OCI-LY7 (cell line): ENCODE measurements around the gene PLCXD3.

Source experiments
- EZH2phosphoT487 ChIP-seq: fragments of 200-600 bp; sonication (generic); IDR thresholded peaks from 2 replicates; pipeline ENCODE4 v1.6.1; 2018; ENCODE audit warnings: low read depth, borderline replicate concordance, mild to moderate bottlenecking, mixed run types, antibody characterized with exemption, low read length, moderate library complexity, mixed read lengths
- TF ChIP-seq, protein P1 (sequence below): fragments of 200-600 bp; sonication (generic); conservative IDR thresholded peaks from 2 replicates; pipeline ENCODE4 v1.5.1; 2014; ENCODE audit warnings: mild to moderate bottlenecking, antibody characterized with exemption, low read length, moderate library complexity, mixed read lengths

DNA sequence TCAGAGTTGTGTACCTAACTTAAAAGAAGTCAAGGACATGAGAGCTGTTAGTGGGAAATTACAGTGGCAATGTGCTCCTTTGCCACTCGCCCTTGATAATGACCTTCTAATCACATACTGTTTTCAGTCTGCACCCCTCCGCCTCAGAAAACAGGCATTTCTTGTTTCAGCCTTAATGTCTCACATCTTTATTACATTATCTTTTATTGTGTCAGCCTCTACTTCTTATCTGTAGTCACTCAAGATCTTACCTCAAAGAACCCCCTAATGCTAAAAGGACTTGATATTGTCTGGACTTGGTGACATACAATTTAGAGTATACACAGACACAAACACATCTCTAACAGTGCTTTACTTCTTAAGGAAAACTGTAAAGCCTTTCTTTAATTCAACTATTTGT lies 97.9 kb downstream of the PLCXD3 start:
- TF ChIP-seq, protein P1, sequence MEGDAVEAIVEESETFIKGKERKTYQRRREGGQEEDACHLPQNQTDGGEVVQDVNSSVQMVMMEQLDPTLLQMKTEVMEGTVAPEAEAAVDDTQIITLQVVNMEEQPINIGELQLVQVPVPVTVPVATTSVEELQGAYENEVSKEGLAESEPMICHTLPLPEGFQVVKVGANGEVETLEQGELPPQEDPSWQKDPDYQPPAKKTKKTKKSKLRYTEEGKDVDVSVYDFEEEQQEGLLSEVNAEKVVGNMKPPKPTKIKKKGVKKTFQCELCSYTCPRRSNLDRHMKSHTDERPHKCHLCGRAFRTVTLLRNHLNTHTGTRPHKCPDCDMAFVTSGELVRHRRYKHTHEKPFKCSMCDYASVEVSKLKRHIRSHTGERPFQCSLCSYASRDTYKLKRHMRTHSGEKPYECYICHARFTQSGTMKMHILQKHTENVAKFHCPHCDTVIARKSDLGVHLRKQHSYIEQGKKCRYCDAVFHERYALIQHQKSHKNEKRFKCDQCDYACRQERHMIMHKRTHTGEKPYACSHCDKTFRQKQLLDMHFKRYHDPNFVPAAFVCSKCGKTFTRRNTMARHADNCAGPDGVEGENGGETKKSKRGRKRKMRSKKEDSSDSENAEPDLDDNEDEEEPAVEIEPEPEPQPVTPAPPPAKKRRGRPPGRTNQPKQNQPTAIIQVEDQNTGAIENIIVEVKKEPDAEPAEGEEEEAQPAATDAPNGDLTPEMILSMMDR = no peak
- TF ChIP-seq EZH2phosphoT487 = no peak
